GM21360 (cell line): Measurements from ENCODE around the gene DGCR2.
"Not testable (repeated sequence)": the region's sequence is repeated elsewhere in the genome, so short reads cannot be mapped to it uniquely, and the experiment has no call there.

Experiments used
- ATAC-seq: cut with Tn5 transposase; IDR thresholded peaks from one replicate; pipeline ENCODE4 v1.9.1; 2021; ENCODE audit warnings: mild to moderate bottlenecking, moderate library complexity; ENCODE audit not compliant: unreplicated experiment

Gene DGCR2

GRCh38 chr22:19122143-19122751 is at the start of gene DGCR2:
DGCR2 (minus strand) TSS chr22:19122412; CDS start chr22:19122206, 206 bp downstream.
- peak; percentile 75 for ATAC-seq

- ATAC-seq, result no peak
Measured at GRCh38 chr22:19169947-19170318, 47.7 kb upstream of the DGCR2 start.

- no peak for ATAC-seq
Measured at GRCh38 chr22:19169002-19169946, 47.1 kb upstream of the DGCR2 start.

- ATAC-seq, result no peak
Measured at GRCh38 chr22:19168088-19168890, 46.1 kb upstream of the DGCR2 start.

- no peak for ATAC-seq
Measured at GRCh38 chr22:19167106-19167869, 45.1 kb upstream of the DGCR2 start.

- no peak for ATAC-seq
Measured at GRCh38 chr22:19166421-19166820, 44.2 kb upstream of the DGCR2 start.

GRCh38 chr22:19164425-19164824 is 42.2 kb upstream of the DGCR2 start:
- ATAC-seq, result no peak

GRCh38 chr22:19158649-19159048 is 36.4 kb upstream of the DGCR2 start:
- not testable (repeated sequence) for ATAC-seq

- ATAC-seq, result not testable (repeated sequence)
Measured at GRCh38 chr22:19156109-19156508, 33.9 kb upstream of the DGCR2 start.

- ATAC-seq, result no peak
Measured at GRCh38 chr22:19152942-19153883, 31.0 kb upstream of the DGCR2 start.

- no peak for ATAC-seq
Measured at GRCh38 chr22:19151329-19152191, 29.3 kb upstream of the DGCR2 start.

GRCh38 chr22:19150482-19151328 is 28.5 kb upstream of the DGCR2 start:
- ATAC-seq, result no peak

- ATAC-seq, result no peak
Measured at GRCh38 chr22:19149991-19150390, 27.8 kb upstream of the DGCR2 start, which contains the start of gene GSC2. GSC2 (minus strand) TSS chr22:19150292; CDS start chr22:19150283, 9 bp downstream.

- no peak for ATAC-seq
Measured at GRCh38 chr22:19149047-19149883, 27.1 kb upstream of the DGCR2 start.

GRCh38 chr22:19148417-19149046 is 26.3 kb upstream of the DGCR2 start:
- ATAC-seq, result no peak

- no peak for ATAC-seq
Measured at GRCh38 chr22:19147195-19147780, 25.1 kb upstream of the DGCR2 start.
